Neuron (in vitro differentiated cells): ENCODE measurements around the gene NECTIN1.

Experiments
- H2AFZ ChIP-seq: one replicate; pipeline ENCODE4 v1.6.1; 2013; ENCODE audit warnings: low read depth, mild to moderate bottlenecking, inconsistent platforms, low read length, moderate library complexity
- H3K27me3 ChIP-seq: one replicate; pipeline ENCODE4 v1.6.1; 2013; ENCODE audit warnings: low read length; ENCODE audit not compliant: insufficient read depth
- H3K36me3 ChIP-seq: one replicate; pipeline ENCODE4 v1.6.1; 2013; ENCODE audit warnings: low read length; ENCODE audit not compliant: insufficient read depth
- H3K4me1 ChIP-seq: one replicate; pipeline ENCODE4 v1.6.1; 2013; ENCODE audit warnings: low read length; ENCODE audit not compliant: insufficient read depth
- H3K4me3 ChIP-seq: 2 replicates; pipeline ENCODE4 v1.5.1; 2013; ENCODE audit warnings: mild to moderate bottlenecking, low read length, moderate library complexity
- H3K9me3 ChIP-seq: one replicate; pipeline ENCODE4 v1.6.1; 2013; ENCODE audit warnings: low read length

NECTIN1 gene

GRCh38 chr11:119697445-119697844 lies 31.6 kb downstream of the NECTIN1 start:
- Histone ChIP-seq H3K27me3 (no peaks in the 10 kb centered on the region), H3K9me3 (no peaks in the 10 kb centered on the region), H2AFZ (no peak overlapping the region), H3K4me3 (no peak overlapping the region), H3K4me1 (peaks cover 17% of the 10 kb centered on the region), H3K36me3 (no peaks in the 10 kb centered on the region)

GRCh38 chr11:119696378-119697222 lies 32.4 kb downstream of the NECTIN1 start:
- Histone ChIP-seq H3K27me3 (no peaks in the 10 kb centered on the region), H3K4me1 (peaks cover 12% of the 10 kb centered on the region), H3K4me3 (no peak overlapping the region), H3K9me3 (no peaks in the 10 kb centered on the region), H2AFZ (no peak overlapping the region), H3K36me3 (no peaks in the 10 kb centered on the region)

GRCh38 chr11:119694334-119694733 lies 34.7 kb downstream of the NECTIN1 start:
- Histone ChIP-seq H2AFZ (no peak overlapping the region), H3K4me1 (peaks cover 8% of the 10 kb centered on the region), H3K9me3 (no peaks in the 10 kb centered on the region), H3K36me3 (no peaks in the 10 kb centered on the region), H3K4me3 (no peak overlapping the region), H3K27me3 (no peaks in the 10 kb centered on the region)

GRCh38 chr11:119693253-119693815 lies 35.7 kb downstream of the NECTIN1 start:
- H3K36me3 ChIP-seq: no peaks in the 10 kb centered on the region
- no peak overlapping the region for H3K4me3 ChIP-seq
- no peaks in the 10 kb centered on the region for H3K27me3 ChIP-seq
- H2AFZ ChIP-seq: no peak overlapping the region
- H3K4me1 ChIP-seq: peaks cover 8% of the 10 kb centered on the region
- no peaks in the 10 kb centered on the region for H3K9me3 ChIP-seq

GRCh38 chr11:119692540-119692820 lies 36.5 kb downstream of the NECTIN1 start:
- Histone ChIP-seq H3K4me3 (no peak overlapping the region), H3K9me3 (no peaks in the 10 kb centered on the region), H2AFZ (no peak overlapping the region), H3K27me3 (no peaks in the 10 kb centered on the region), H3K4me1 (peaks cover 11% of the 10 kb centered on the region), H3K36me3 (no peaks in the 10 kb centered on the region)

GRCh38 chr11:119691701-119692539 lies 37.1 kb downstream of the NECTIN1 start:
- no peaks in the 10 kb centered on the region for H3K36me3 ChIP-seq
- H3K4me1 ChIP-seq: peaks cover 15% of the 10 kb centered on the region
- H2AFZ ChIP-seq: no peak overlapping the region
- H3K4me3 ChIP-seq: no peak overlapping the region
- no peaks in the 10 kb centered on the region for H3K27me3 ChIP-seq
- no peaks in the 10 kb centered on the region for H3K9me3 ChIP-seq

- Histone ChIP-seq H3K4me3 (no peak overlapping the region), H3K4me1 (peaks cover 8% of the 10 kb centered on the region), H3K36me3 (no peaks in the 10 kb centered on the region), H3K9me3 (no peaks in the 10 kb centered on the region), H3K27me3 (no peaks in the 10 kb centered on the region), H2AFZ (no peak overlapping the region)
Measured at GRCh38 chr11:119691020-119691666, 37.9 kb downstream of the NECTIN1 start.

GRCh38 chr11:119689302-119689701 lies 39.7 kb downstream of the NECTIN1 start:
- peaks cover 14% of the 10 kb centered on the region for H3K4me1 ChIP-seq
- H3K27me3 ChIP-seq: no peaks in the 10 kb centered on the region

GRCh38 chr11:119688356-119688755 lies 40.6 kb downstream of the NECTIN1 start:
- no peaks in the 10 kb centered on the region for H3K36me3 ChIP-seq
- no peak overlapping the region for H2AFZ ChIP-seq
- H3K4me1 ChIP-seq: peaks cover 14% of the 10 kb centered on the region
- no peaks in the 10 kb centered on the region for H3K27me3 ChIP-seq
- no peaks in the 10 kb centered on the region for H3K9me3 ChIP-seq
- no peak overlapping the region for H3K4me3 ChIP-seq

More at GRCh38 chr11:119689302-119689701, 39.7 kb downstream of the NECTIN1 start:
- no peaks in the 10 kb centered on the region for H3K9me3 ChIP-seq
- H2AFZ ChIP-seq: no peak overlapping the region
- H3K36me3 ChIP-seq: no peaks in the 10 kb centered on the region
- no peak overlapping the region for H3K4me3 ChIP-seq

GRCh38 chr11:119687373-119688046 lies 41.5 kb downstream of the NECTIN1 start:
- Histone ChIP-seq H3K36me3 (no peaks in the 10 kb centered on the region), H3K9me3 (no peaks in the 10 kb centered on the region), H3K4me1 (peaks cover 14% of the 10 kb centered on the region)

GRCh38 chr11:119686177-119686882 lies 42.7 kb downstream of the NECTIN1 start:
- no peaks in the 10 kb centered on the region for H3K36me3 ChIP-seq
- no peak overlapping the region for H2AFZ ChIP-seq
- no peaks in the 10 kb centered on the region for H3K9me3 ChIP-seq
- no peaks in the 10 kb centered on the region for H3K27me3 ChIP-seq
- H3K4me3 ChIP-seq: no peak overlapping the region
- peaks cover 14% of the 10 kb centered on the region for H3K4me1 ChIP-seq

More at GRCh38 chr11:119687373-119688046, 41.5 kb downstream of the NECTIN1 start:
- H2AFZ ChIP-seq: no peak overlapping the region
- no peak overlapping the region for H3K4me3 ChIP-seq
- H3K27me3 ChIP-seq: no peaks in the 10 kb centered on the region

- no peaks in the 10 kb centered on the region for H3K36me3 ChIP-seq
- no peak overlapping the region for H3K4me3 ChIP-seq
- H3K4me1 ChIP-seq: peaks cover 14% of the 10 kb centered on the region
- H3K27me3 ChIP-seq: no peaks in the 10 kb centered on the region
- no peak overlapping the region for H2AFZ ChIP-seq
- H3K9me3 ChIP-seq: no peaks in the 10 kb centered on the region
Measured at GRCh38 chr11:119685111-119685746, 43.8 kb downstream of the NECTIN1 start.
